OCI-LY3 (cell line): ENCODE measurements around the gene FXYD7.

Source experiments
- CTCF ChIP-seq: fragments of 200-600, 300-600 bp; sonication (generic); IDR thresholded peaks from 2 replicates; pipeline ENCODE4 v1.5.1; 2014; ENCODE audit warnings: antibody characterized with exemption, low read length, low read depth
- EZH2phosphoT487 ChIP-seq: fragments of 200-600 bp; shearing (Covaris generic); IDR thresholded peaks from 2 replicates; pipeline ENCODE4 v1.6.1; 2018; ENCODE audit warnings: antibody characterized with exemption, mixed run types, low read depth

GRCh38 chr19:35117799-35118198 is 25.3 kb upstream of the FXYD7 start:
- no peak for TF ChIP-seq CTCF
- TF ChIP-seq EZH2phosphoT487 = no peak
